Measurements from ENCODE around the gene GABBR2.

DNA sequence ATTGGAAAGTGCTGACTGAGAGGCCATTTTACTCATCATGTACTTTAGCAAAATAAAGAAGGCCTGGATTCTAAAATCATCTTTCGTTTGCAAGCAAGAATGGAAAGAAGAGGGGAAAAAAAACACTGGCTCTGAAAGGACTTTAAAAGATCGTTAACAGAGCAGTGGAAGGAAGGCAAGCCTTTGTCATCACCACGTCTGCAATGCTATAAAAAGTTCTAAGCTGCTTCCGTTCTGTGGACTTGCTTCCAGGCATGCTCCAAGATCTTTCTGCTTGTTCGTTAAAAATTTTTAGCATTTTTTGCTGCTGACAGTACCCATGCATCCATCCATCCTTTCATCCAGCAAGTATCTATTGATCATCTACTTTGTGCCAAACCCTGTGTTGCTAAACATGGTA is 226.5 kb downstream of the GABBR2 start:
- no peak for TF ChIP-seq CTCF (IDR thresholded peaks at IDR 0.05)
- no peak for TF ChIP-seq EZH2 (IDR thresholded peaks at IDR 0.05; ENCODE audit: borderline replicate concordance, insufficient read depth, low read depth, low read length, poor library complexity, severe bottlenecking)

Data from B cell (primary cell).